ENCODE data around the gene ARHGAP26. TPM values are rescaled to one million over a fixed set of nuclear protein-coding genes. Genes with fewer than 3 reads are reported as not detected.

The ARHGAP26 gene
- total RNA-seq, 4 donors from 2014 or later = 11.1 to 36.1 (median 21.8) TPM

- Histone ChIP-seq H3K27ac (no peak overlapping the region), H3K27me3 (no peaks in the 10 kb centered on the region), H3K4me1 (peaks cover 7% of the 10 kb centered on the region), H3K4me3 (no peak overlapping the region), H3K9me3 (no peaks in the 10 kb centered on the region), H3K36me3 (no peaks in the 10 kb centered on the region)
- WGBS = 81% methylated on average over 4 of the region's 4 CpGs
- DNase-seq (ENCODE audit: low spot score in 2 of 2) = no peak
- TF ChIP-seq CTCF (IDR thresholded peaks at IDR 0.05) (no peak), POLR2AphosphoS5 (IDR thresholded peaks at IDR 0.05) (no peak), POLR2A (IDR thresholded peaks at IDR 0.05) (no peak), EP300 (IDR thresholded peaks at IDR 0.05) (no peak)
Observed at GRCh38 chr5:143192191-143192900, 422.2 kb downstream of the ARHGAP26 start.

- TF ChIP-seq EP300 (IDR thresholded peaks at IDR 0.05) (no peak), CTCF (IDR thresholded peaks at IDR 0.05) (no peak), POLR2AphosphoS5 (IDR thresholded peaks at IDR 0.05) (no peak), POLR2A (IDR thresholded peaks at IDR 0.05) (no peak)
- Histone ChIP-seq H3K27me3 (no peaks in the 10 kb centered on the region), H3K9me3 (no peaks in the 10 kb centered on the region), H3K4me3 (no peak overlapping the region), H3K36me3 (no peaks in the 10 kb centered on the region), H3K27ac (no peak overlapping the region), H3K4me1 (peaks cover 7% of the 10 kb centered on the region)
- 87% methylated on average over 1 of the region's 1 CpG for WGBS
- DNase-seq (ENCODE audit: low spot score in 2 of 2) = no peak
Observed at GRCh38 chr5:143194206-143194605, 424.0 kb downstream of the ARHGAP26 start.

- DNase-seq (ENCODE audit: low spot score in 2 of 2) = no peak
- 89% methylated on average over 5 of the region's 5 CpGs for WGBS
- TF ChIP-seq POLR2A (IDR thresholded peaks at IDR 0.05) (no peak), EP300 (IDR thresholded peaks at IDR 0.05) (no peak), POLR2AphosphoS5 (IDR thresholded peaks at IDR 0.05) (no peak)
Observed at GRCh38 chr5:143194713-143195112, 424.5 kb downstream of the ARHGAP26 start.

GRCh38 chr5:143195491-143195890 is 425.3 kb downstream of the ARHGAP26 start:
- TF ChIP-seq EP300 (IDR thresholded peaks at IDR 0.05) (no peak), CTCF (IDR thresholded peaks at IDR 0.05) (no peak), POLR2A (IDR thresholded peaks at IDR 0.05) (no peak), POLR2AphosphoS5 (IDR thresholded peaks at IDR 0.05) (no peak)
- H3K27me3 ChIP-seq = no peaks in the 10 kb centered on the region
- WGBS = 13% methylated on average over 2 of the region's 2 CpGs
- no peak for DNase-seq (ENCODE audit: low spot score in 2 of 2)
- no peaks in the 10 kb centered on the region for H3K9me3 ChIP-seq
- no peaks in the 10 kb centered on the region for H3K36me3 ChIP-seq
- H3K27ac ChIP-seq = no peak overlapping the region
- peaks cover 7% of the 10 kb centered on the region for H3K4me1 ChIP-seq
- no peak overlapping the region for H3K4me3 ChIP-seq

More at GRCh38 chr5:143194713-143195112, 424.5 kb downstream of the ARHGAP26 start:
- H3K27me3 ChIP-seq = no peaks in the 10 kb centered on the region
- no peak overlapping the region for H3K27ac ChIP-seq
- H3K4me1 ChIP-seq = peaks cover 7% of the 10 kb centered on the region
- no peaks in the 10 kb centered on the region for H3K36me3 ChIP-seq
- H3K4me3 ChIP-seq = no peak overlapping the region
- H3K9me3 ChIP-seq = no peaks in the 10 kb centered on the region

- Histone ChIP-seq H3K27me3 (no peaks in the 10 kb centered on the region), H3K27ac (no peak overlapping the region), H3K4me3 (no peak overlapping the region), H3K9me3 (no peaks in the 10 kb centered on the region), H3K36me3 (no peaks in the 10 kb centered on the region), H3K4me1 (peaks cover 7% of the 10 kb centered on the region)
- 87% methylated on average over 3 of the region's 3 CpGs for WGBS
- TF ChIP-seq CTCF (IDR thresholded peaks at IDR 0.05) (no peak), POLR2A (IDR thresholded peaks at IDR 0.05) (no peak), POLR2AphosphoS5 (IDR thresholded peaks at IDR 0.05) (no peak), EP300 (IDR thresholded peaks at IDR 0.05) (no peak)
- DNase-seq (ENCODE audit: low spot score in 2 of 2) = no peak
Observed at GRCh38 chr5:143196601-143197259, 426.6 kb downstream of the ARHGAP26 start.
